Vagina (tissue), 2 donors: ENCODE data around the gene ARHGEF16.

Experiments
- CTCF ChIP-seq, 3 experiments: fragments of 450-650 bp in 2 of 3; fragments of 200-600 bp in 1 of 3; sonication (generic) in 1 of 3; IDR thresholded peaks; one replicate each; pipeline ENCODE4 v1.5.1; 2017 to 2019; ENCODE audit warnings: antibody characterized with exemption in 3 of 3, mild to moderate bottlenecking in 2 of 3, moderate library complexity in 2 of 3
- POLR2A ChIP-seq, 2 donors: fragments of 450-650 bp; IDR thresholded peaks; one replicate each; pipeline ENCODE4 v1.6.1; 2017; ENCODE audit warnings: antibody characterized with exemption in 2 of 2, mild to moderate bottlenecking in 2 of 2, moderate library complexity in 2 of 2
- POLR2AphosphoS5 ChIP-seq, 2 donors: sonication (generic); formaldehyde crosslinking; IDR thresholded peaks; one replicate each; pipeline ENCODE4 v1.9.0; 2017; ENCODE audit warnings: antibody characterized with exemption in 2 of 2, mild to moderate bottlenecking in 2 of 2, low read depth in 1 of 2; ENCODE audit not compliant: insufficient read depth in 1 of 2

- TF ChIP-seq CTCF (IDR thresholded peaks at IDR 0.05) (no peak), POLR2AphosphoS5 (IDR thresholded peaks at IDR 0.05; ENCODE audit: insufficient read depth in 1 of 2, low read depth in 1 of 2) (no peak), POLR2A (IDR thresholded peaks at IDR 0.05) (no peak)
These were observed 26.5 kb upstream of the ARHGEF16 start for GRCh38 chr1:3427711-3428704.
